ENCODE results near the gene C18orf54.

The C18orf54 gene

GRCh38 chr18:54426085-54426665 is 68.5 kb downstream of the C18orf54 start:
- H3K4me1 ChIP-seq (ENCODE audit: control extremely low read depth in 1 of 4, control insufficient read depth in 4 of 4, insufficient read depth in 4 of 4, low read length in 3 of 4), result no peaks in the 10 kb centered on the region
- H3K27me3 ChIP-seq (replicated peaks in 2 of 5; ENCODE audit: control insufficient read depth in 4 of 5, insufficient read depth in 5 of 5, low read length in 4 of 5), result peaks cover 0 to 7% (median 0%) of the 10 kb centered on the region in 5 experiments
- no peaks in the 10 kb centered on the region for H3K9me3 ChIP-seq (ENCODE audit: control extremely low read depth in 1 of 5, control insufficient read depth in 4 of 5, insufficient read depth in 2 of 5, low read depth in 1 of 5, low read length in 4 of 5)
- no CpG with 5 or more reads among the region's 2 CpGs for WGBS (ENCODE audit: insufficient coverage)
- no peak overlapping the region for H3K4me3 ChIP-seq (ENCODE audit: control insufficient read depth in 1 of 7, extremely low read depth in 1 of 7, insufficient read depth in 4 of 7, low read depth in 2 of 7, low read length in 6 of 7)
- ChIA-PET CTCF (no interaction called here), POLR2A (no interaction called here)
- no peaks in the 10 kb centered on the region for H3K36me3 ChIP-seq (ENCODE audit: control insufficient read depth in 4 of 4, insufficient read depth in 4 of 4, low read length in 3 of 4)
- no peak overlapping the region for H3K27ac ChIP-seq (ENCODE audit: insufficient read depth in 1 of 2, low read depth in 1 of 2, low read length in 2 of 2, poor library complexity in 1 of 2, severe bottlenecking in 2 of 2)
- DNase-seq, result no peak

All from common myeloid progenitor, CD34-positive (primary cell).